Stimulated activated naive CD4-positive, alpha-beta T cell treated with Interleukin-2 at 50 U/mL for 16 hours (primary cell): Measurements from ENCODE around the gene DIP2B.

ENCODE experiments used
- DNase-seq: peaks from one replicate; lab custom pipeline; 2025; lab: John Stamatoyannopoulos, UW

DIP2B gene

DNA sequence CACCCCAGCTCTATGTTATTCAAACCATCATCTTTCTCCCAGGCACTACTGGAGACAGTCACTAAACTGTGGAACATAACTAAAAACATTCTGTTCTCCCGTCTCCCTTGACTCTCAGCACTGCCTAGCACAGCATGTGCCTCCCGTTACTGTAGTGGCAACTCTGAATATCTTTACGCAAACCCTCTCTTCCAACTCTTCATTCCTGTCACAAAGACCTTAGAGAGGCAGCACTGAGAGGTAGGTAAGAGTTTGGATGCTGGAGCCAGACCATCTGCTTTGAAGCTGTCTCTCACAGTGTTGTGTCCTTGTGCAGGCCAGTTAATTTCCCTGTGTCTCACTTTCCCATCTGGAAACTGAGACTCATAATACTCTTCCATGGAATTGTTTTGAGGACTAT, 108.1 kb downstream of the DIP2B start:
- no peak for DNase-seq

DNA sequence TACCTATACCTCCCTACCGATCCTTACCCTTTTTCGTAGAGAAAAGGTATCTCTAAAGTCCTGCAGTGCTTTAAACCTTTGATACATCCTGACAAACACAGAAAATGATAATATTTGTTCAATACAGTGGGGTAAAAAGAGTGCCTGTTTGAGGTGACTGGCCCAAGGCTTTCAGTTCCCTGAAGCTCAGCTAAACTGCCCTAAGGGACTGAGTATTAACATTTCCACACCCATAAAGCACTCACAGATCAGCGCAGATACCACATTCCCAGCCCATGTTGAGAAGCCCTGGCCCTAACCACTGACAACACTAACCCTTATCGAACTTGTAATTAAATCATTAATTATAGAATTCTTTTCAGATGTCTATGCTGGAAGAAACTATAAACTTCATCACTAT, 108.7 kb downstream of the DIP2B start:
- no peak for DNase-seq

DNA sequence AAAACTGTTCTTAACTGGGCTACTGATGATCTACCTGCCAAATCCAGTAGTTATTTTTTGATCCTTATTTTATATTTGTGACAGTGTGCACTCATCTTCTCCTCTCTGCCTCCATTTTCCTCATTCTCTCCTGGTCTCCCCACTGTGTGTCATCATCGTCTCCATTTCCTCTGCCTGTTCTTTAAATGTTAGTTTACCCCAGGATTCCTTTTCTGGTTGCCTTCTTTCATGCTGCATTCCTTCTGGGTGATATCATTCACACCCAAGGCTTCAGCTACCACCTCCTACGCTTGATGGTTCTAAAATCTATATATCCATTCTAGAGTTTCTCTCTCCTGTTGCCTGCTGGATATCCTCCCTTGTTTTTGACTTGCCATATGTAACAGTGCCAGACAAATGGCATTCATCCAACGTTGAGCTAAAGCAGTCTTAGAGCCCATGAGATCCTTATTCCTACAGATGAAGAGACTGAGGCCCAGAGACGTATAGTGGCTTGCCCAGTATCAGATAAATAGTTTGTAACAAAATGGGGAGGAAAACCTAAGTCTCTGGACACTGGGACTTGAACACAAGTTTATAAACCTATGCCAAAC, 109.5 kb downstream of the DIP2B start:
- no peak for DNase-seq

DNA sequence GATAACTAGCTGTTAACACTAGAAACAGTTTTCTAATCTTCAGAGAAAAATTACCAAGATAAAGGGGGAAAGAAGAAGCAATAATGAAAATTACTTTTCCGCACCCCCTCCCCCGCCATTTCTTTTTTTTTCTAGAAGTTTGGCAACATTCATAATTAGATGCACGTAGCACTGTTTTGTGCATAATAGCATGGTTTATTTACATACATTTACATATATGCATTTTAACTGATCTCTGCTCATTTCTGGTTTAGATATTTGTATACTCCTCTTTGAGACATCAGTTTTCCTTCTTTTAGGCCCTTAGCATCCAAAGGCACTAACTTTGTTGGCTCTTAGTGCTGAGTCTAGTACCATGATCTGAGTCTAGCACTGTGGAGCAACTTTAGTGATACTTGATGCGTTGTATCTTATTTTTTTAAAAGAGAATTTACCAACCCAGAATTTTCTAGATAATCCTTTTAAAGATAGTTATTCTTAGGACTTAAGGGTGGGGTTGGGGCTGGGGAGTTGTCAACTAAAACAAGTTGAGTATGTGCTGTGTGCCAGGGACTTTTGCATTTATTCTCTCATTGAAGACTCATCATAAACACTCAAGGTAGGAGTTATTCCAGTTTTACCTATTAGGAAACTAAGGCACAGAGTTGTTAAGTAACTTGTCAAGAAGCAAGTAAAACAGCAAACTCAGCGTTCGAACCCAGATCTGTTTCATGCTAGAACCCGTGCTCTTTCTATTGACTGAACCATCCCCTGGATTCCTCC, 110.5 kb downstream of the DIP2B start:
- no peak for DNase-seq

DNA sequence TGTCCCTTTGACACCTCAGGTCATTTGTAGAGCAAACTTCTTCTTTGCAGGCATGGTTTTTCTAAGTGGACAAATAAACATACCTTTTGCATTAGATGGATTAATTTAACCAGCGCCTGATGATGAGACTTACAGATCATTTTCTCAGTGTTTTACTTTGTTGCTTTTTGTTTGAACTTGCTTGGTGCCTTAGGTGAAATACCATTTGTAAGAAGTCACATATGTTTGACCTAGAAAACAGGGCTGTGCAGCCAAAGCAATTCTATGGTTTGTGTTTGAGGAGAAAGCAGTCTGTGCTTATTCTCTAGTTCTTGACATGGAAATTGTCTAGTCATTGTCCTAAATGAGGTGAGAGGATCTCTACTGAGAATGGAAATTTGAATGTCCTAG, 111.1 kb downstream of the DIP2B start:
- no peak for DNase-seq

DNA sequence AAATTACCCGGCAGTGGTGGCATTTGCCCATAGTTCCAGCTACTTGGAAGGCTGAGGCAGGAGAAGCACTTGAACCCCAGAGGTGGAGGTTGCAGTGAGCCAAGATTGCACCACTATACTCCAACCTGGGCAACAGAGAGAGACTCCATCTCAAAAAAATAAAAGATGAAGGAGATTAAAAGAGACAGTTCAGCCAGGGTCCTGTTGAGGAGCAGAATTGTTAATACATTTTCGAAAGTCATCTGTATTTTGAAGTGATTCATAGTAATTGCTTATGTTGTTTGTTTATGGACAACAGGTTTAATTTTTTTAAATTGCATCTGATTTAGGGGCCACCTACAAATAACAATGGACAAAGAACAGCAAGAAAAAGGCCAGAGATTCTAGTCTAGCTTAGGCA, 112.9 kb downstream of the DIP2B start:
- no peak for DNase-seq

DNA sequence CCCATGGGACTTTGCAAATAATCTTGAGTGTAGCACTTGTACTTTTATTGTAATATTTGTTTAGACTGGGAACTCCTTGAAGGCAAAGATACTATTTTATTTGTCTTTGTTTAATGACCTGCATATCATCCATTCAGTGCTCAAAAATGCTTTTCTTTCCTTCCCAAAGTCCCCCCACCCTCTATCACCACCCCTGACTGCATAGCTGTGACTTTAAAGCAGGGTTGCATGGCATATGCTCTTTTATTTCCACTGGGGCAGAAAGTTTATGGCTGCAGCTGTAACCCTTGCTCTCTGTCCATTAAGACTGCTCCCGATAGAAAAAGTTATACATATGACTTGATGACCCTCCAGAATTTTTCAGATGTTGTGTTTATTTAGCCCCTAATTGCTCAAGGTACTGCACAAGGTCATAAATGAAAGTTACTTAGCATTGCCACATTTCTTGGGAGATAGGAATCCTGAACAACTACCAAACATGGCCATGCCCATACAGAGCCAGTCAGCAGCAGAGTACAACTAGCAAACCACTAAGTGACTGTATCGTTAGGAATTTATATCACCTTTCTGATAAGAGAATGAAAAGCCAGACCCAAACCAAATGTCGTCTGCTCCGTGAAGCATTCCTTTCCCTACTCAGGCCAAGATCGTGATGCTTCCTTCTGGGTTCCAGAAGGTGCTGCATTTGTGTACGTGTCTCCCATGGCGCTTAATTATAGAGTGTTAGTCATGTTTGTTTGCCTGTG, 114.3 kb downstream of the DIP2B start:
- no peak for DNase-seq

DNA sequence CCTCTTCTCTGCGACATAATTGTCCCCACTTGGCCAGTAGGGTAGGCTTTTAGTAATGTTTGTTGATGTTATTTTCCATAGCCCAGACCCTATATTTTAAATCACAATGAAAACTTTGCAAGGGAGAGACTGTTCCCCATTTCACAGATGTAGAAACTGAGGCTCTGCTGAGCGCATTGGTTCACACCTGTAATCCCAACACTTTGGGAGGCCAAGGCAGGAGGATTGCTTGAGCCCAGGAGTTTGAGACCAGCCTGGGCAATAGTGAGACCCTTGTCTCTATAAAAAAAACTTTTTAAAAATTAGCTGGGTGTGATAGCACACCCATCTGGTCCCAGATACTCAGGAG, 114.8 kb downstream of the DIP2B start:
- DNase-seq, result no peak

DNA sequence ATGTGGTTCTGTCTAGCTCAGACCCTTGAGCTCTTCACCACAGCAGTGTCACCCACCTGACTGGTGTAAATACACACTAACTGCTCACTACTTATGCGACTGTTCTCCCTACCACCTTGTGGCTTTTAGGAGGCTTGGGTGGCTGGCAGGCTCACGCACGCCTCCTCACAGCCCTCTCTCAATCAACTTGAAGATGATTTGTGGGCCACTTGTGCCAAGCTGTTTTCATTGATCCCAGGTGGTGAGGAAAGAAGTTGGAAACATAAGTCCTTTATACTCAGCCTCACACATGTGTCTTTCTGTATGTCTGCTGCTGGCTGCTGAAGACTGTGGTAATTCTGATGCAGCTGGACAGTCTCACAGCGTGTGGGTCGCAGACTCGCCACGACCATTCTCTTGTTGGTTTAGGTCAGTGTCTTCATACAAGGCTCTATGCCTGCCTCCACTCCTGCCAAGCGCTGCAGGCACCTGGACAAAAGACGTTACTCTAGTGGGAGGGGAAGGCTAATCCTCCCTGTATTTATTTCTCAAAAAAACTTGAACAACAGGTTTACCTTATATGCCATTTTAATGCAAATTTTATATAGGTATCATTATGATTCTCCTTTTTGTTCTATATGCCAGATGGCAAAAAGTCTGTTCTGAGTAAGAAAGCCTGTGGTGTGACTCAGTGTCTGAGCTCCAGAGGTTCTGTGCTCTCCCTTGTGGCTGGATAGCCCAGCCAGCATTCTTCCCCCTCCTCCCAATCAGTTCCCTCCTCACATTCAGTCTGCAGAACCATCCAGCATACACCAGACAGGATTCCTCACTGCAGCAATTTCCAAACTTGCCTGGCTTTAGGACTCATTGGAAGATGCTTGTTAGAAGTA, 115.6 kb downstream of the DIP2B start:
- DNase-seq, result no peak

DNA sequence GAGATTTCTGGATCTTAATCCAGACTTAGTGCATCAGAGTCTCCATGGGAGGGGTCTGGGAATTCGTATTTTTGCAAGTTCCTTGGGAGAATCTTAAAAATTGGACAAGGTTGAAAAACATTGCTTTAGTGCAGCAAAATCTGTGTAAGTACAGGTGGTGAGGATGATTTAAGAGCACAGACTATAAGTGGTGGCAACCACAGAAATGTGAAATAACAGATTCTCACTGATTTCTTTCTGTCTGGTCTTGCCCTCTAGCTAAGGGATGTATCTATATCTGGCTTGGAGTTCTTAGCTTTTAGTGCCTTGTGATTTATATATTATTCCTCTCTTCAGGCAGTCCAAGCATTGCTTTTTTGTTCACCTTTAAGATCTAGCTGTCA, 116.2 kb downstream of the DIP2B start:
- no peak for DNase-seq

DNA sequence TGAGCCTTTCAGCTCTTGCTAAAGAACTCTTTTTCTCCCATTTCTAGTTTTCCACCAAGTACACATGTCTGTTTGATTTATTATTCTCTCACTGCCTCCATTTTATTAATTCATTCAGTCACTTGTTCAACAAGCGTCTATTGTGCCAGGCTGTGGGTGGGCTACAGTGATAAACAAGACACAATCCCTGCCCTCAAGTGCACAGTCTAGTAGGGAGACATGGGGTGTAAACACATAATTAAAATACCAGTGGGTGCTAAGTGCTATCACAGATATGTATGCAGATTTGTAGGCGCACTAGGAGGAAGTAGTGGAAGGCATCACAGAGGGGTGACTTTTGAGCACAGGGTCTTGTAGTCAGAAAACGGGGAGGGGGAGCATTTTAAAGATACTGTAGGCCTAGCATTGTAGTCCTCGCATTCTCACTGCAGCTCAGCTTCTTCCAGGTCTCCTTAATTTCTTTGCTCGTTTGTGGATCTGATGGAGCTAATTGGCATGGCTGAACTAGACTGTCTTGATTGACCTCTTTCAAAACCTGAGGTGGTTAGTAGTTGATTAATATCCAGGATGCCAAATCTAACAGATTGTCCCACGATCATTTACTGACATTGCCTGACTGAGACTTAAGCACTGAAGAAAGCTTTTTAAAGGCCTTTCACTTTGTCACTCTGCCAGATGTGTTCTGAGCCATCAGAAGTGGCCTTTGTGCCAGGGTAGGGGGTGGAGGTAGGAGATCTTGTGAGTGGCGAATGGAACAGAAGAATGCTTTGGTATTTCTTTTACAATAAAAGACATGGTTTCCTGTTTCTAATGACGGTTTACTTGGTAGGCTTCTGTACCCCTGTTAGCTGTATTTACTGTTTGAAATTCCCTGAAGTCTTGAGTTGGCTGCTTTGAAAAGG, 116.9 kb downstream of the DIP2B start:
- no peak for DNase-seq

DNA sequence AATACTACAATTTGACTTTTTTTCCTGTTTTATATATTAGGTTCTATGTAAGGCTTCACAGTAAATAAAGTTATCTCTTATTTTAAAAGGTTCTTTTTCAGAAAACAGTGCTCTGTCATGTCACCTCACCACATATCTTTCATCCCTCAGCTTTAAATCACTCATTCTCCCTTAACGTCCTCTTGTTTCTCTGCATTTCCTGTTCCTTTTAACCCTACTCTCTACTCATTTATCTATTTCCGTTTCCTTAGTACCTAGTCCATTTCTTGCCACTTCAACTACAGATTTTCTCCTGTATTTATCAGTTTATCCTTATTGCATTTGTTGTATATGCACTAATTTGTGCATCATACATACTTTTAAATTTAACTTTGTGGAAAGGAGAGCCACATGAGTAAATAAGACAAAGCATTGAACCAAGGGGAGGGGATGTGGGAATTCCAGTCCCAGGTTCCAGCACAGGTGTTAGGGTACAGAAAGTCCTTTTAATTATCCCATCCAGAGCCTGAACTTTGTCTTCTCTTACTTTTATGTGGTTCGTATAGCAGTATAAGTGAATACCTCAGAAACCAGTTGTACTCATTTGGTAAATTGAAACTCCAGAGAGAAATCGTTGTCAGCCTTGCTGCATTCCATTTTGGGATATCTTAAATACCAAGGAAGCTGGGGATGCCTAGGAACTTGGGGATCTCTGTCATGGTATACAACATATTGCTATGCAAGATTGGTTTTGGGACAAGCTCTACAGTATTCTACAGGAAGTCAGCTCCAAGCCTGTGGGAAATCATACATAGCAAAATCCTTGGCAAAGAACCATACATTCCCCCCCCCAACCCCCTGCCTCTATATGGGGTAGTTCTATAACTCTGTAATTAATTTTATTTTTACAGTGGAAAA, 120.5 kb downstream of the DIP2B start:
- DNase-seq, result no peak

DNA sequence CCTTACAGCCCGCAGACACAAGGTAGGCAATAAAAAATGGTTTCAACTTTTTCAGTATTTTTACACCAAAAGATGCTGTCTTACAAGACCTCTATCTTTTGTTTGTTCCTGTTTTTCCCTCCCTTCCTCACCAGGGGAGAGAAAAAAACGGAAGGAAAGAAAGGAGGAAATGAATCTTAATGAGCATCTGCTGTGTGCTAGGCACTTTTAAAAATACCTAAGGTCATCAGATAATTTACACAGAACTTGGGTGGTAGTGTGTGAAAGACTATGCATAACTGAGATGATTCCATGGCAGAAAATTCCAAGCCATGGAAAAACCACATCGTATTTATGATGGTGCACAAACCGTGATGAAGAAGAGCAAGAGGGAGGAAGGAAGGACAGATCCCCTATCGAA, 121.2 kb downstream of the DIP2B start:
- DNase-seq, result no peak

DNA sequence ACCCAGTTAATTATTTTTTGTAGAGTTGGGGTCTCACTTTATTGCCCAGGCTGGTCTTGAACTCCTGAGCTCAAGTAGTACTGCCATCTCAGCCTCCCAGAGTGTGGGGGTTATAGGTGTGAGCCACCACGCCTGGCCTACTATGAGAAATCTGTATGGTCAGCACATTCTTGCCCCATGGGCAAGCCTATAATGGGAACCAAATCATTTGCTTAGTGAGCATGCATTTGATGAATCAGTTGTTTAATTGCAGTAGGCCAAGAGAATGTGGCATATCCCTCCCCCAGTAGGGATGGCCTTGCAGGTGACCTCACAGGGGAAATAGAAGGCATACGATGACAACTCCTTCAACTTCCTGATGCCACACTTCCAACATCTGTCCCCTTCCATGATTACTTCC, 122.7 kb downstream of the DIP2B start:
- no peak for DNase-seq

DNA sequence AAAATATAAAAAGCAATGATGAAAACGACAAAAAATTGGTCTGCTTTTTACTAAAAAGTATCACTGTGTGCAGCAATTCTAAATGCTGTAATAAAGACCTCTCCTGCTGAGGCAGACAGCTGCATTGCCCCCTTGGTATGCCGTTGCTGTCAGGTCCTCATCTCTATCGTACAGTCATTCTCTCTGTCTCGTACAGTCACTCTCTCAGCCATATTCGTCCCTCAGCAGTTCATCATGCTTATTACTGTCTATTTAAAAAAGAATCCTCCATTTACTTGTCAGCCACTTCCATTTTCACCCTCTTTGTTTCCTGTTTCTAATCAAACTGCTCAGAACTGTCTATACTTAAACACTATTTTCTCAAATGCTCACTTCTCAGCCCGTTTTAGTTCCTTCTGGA, 123.6 kb downstream of the DIP2B start:
- no peak for DNase-seq

DNA sequence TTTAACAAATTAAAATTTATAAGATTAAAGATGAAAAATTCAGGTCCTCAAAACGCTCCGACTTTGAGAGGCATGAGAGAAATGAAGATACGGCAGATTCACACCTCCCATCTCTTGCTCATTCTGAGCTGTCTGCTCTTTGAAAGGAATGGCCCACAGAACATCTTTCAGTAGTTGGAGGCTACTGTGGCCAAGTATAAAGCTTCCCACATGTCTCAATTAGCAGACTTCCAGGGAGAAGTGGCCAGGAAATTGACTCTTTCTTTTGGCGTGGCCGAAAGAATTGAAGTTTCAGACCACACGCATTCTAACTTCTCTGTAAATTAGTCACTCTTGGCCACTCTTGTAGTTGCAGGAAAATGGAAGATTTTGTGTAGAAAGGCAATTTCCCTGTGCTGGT, 129.2 kb downstream of the DIP2B start:
- DNase-seq, result no peak

DNA sequence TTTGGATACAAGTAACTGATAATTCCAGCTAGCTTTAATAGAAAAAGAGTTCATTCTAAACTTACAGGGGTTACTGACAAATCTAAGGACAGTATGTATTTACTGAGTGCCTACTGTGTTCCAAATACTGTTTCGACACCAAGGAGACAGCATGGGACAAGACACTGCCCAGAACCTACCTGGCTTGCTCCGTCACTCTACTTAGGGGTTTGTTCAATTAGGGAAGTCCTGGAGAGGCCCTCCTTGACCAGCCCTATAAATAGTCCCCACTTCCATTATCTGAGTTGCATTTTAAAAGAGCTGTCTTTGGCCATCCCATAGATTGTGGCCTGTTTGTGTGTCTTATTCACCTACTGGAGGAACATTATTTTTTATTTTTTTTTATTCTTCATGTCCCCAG, 129.6 kb downstream of the DIP2B start:
- no peak for DNase-seq

DNA sequence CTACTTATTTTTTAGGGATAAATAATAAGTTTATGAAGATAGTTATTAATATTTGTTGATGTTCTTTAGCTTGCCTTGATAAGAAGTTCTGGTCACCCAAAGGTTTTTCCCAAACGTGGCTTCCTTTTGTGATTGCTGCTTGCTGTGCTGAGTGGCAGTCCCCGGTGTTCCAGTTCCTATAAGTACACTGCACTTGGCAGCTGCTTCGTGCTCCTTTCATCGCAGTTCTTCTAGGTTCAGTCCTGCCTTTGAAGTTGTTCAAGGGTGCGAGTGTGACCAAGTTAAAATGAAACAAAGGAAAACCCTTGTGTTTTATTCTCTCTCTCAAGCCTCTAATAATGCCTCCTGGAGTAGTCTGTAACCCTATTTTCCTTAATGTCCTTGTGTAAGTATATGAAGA, 130.6 kb downstream of the DIP2B start:
- DNase-seq, result no peak

DNA sequence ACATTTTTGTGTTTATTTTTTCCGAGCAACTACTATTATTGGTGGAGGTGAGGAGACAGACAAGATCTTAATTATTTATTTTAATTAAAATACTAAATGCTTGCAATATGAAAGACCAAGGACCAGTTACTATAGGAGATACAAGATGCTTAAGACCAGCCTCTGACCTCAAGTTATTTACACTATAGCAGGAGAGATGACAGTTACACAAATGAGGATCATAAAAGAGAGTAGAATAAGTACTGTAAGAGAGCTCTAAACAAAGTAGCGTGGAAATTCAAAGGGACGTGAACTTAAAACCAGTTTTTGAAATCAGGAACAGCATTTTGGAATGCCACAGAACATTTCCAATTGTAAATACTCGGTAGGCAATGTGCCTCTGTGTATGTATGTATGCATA, 131.1 kb downstream of the DIP2B start:
- no peak for DNase-seq

DNA sequence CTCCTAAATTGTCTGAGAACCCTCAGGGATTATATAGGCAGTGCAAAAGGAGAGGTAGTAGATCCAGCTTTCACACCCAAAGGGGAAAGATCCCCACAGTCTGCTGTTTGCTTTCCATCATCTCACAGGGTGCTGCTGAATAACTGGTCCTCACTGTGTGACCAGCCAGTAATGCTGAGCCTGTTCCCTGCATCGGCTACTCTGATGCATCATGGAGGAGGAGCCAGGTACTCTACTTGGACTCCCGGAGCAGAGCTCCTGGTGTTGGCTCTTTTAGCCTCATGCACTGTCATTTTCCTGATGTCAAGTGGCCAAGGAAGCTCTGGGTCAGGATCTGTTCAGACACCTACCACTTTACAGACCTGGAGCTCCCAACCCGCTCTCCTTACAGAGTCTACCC, 131.7 kb downstream of the DIP2B start:
- DNase-seq, result no peak
